Fibroblast of lung (primary cell): Measurements from ENCODE around the gene COL27A1.
A peak's percentile ranks its signal among the peaks of the same experiment; 100 is the strongest.

Experiments
- CTCF ChIP-seq, 2 donors: IDR thresholded peaks in 1 of 2; conservative IDR thresholded peaks in 1 of 2; 1 replicate in 1 of 2; 2 replicates in 1 of 2; pipeline ENCODE4 v1.5.1; 2011 to 2012; ENCODE audit warnings: low read length in 2 of 2, control low read depth in 1 of 2, inconsistent platforms in 1 of 2, low read depth in 1 of 2, mild to moderate bottlenecking in 1 of 2
- EZH2 ChIP-seq: IDR thresholded peaks from 2 replicates; pipeline ENCODE4 v1.5.1; 2012; ENCODE audit warnings: low read length, control low read depth, mild to moderate bottlenecking; ENCODE audit errors: missing control alignments

- TF ChIP-seq CTCF (conservative IDR thresholded peaks at IDR 0.05 in 1 of 2, IDR thresholded peaks at IDR 0.05 in 1 of 2; ENCODE audit: low read depth in 1 of 2, low read length in 2 of 2) (peak; percentile 81 to 85), EZH2 (no peak)
Measured at GRCh38 chr9:114339130-114339908, 184.0 kb downstream of the COL27A1 start.
